Left cardiac atrium (tissue), 4 donors: ENCODE results near the gene UHRF2. TPM values are rescaled to one million over a fixed set of nuclear protein-coding genes. Genes with fewer than 3 reads are reported as not detected.

ENCODE experiments used
- ATAC-seq, 2 donors: fragments of 200-7000 bp; cut with Tn5 transposase; one replicate each; pipeline ENCODE4 v1.9.1; 2020; ENCODE audit warnings: mild to moderate bottlenecking in 2 of 2, moderate library complexity in 2 of 2
- DNase-seq: peaks from one replicate; pipeline ENCODE4 v3.0.0-alpha.2; 2020
- intact Hi-C, 2 donors: fragments of 100-400 bp; cut with DNase I; formaldehyde crosslinking; loops; one replicate each; pipeline versions ENCODE4 v1.14.1 to v1.15.1; 2022 to 2023
- total RNA-seq, 2 donors: library from RNA; stranded (reverse); fragmentation: NEBNext Ultra II Directional; extraction: Animal tissue kit (Norgen Biotek cat#: 25700); gene quantifications; one replicate each; pipeline ENCODE4 v1.2.1, GENCODE V29; 2021
- donor health status: DM: no; HTN: yes; CAD: no.
- donor health status: DM: no; HTN: yes; CAD: no; lungs with severe emphysema.
- donor health status: DM: yes; HTN: yes; CAD: no.
- donor health status: Dilated cardiomyopathy.

The UHRF2 gene
- total RNA-seq, 2 donors from 2014 or later: 18.0 to 18.1 TPM

GRCh38 chr9:6543204-6543603 lies 130.2 kb downstream of the UHRF2 start:
- DNase-seq (no peak), ATAC-seq (no peak)
- intact Hi-C loops: no loop called here

DNA sequence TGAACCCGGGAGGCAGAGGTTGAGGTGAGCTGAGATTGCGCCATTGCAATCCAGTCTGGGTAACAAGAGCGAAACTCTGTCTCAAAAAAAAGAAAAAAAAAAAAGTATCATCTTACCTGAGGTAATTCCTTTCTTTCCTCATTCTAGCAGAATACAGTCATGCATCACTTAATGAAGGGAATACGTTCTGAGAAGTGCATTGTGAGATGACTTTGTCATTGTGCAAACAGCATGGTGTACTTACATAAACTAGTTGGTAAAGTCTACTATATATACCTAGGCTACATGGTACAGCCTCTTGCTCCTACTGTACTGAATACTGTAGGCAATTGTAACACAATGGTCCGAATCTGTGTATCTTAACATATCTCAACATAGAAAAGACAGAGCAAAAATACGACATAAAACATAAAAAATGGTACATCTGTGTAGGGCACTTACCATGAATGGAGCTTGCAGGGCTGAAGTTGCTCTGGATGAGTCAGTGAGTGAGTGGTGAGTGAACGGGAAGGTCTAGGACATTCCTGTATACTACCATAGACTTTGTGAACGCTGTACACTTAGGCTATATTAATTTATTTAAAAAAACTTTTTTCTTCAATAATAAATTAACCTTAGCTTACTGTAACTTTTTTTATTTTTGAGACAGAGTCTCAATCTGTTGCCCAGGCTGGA lies 132.2 kb downstream of the UHRF2 start:
- intact Hi-C loops: no loop called here
- ATAC-seq: no peak
- DNase-seq: no peak

DNA sequence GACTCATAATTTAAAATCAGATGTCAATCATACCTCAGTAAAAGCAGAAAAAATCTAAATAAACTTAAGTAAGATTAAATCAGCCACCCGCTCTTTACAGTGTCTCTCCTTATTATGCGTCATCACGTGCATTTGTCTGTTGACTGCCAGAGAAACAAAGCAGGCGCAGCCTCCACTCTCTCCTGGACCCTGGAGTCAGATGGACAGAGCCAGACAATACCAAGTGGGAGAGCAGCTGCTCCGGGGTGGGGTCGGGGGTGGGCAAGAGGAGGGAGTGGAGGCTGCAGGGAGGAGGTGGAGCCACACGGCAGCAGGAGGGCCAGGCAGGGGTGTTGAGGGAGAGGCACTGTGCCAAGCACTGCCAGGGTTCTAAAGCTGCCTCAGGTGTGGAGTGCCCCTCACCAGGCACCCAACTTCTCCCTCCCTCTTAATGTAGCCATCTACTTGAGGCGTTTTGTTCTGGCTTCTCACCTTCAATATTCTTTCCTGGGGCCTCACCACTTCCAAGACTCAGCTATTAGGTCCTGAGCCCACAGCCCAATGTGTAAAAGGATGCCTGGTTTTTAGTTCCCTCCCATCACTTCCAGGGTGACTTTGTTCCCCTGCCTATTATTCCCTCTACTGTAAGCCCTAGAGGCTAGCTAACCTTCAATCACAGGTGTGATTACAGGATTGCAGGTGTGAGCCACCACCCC lies 136.3 kb downstream of the UHRF2 start:
- intact Hi-C loops: no loop called here
- DNase-seq (no peak), ATAC-seq (no peak)

DNA sequence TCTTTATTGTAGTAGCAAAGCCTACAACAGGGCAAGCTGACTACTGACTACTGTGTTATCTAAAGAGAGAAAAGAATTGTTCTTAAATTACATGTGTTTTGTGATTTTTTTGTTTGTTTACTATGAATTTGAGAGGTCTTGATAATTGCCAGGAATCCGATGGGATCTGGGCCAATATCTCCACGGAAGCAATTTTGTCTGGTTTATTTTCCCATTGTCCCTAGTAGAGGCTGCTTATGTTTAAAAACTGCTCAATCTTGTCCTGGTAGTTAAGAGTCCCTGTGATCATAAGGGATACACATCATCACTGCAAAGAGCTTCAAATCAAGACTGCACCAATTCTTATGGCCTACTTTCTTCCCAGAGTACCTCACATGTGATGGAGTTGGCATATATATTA lies 138.1 kb downstream of the UHRF2 start:
- no peak for ATAC-seq
- intact Hi-C loops: no loop called here
- no peak for DNase-seq

DNA sequence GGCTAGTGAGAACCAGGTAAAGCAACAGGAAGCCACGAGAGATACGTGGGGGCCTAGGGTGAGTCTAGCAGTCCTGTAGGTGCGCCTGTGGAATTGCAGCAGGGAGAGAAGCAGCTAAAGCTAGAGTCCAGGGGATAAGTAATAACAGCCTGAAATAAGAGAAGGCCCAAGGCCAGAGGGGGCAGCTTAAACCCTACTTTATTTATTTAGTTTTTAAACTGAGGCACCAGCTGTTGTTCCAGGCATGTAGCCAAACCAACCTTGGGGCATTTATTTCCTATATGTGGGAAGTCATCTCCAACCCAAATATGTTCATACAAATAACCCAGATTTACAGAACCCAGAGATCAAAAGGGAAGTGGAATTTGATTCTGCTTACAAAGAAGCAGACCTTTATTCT lies 139.0 kb downstream of the UHRF2 start:
- ATAC-seq: no peak
- intact Hi-C loops: no loop called here
- no peak for DNase-seq

DNA sequence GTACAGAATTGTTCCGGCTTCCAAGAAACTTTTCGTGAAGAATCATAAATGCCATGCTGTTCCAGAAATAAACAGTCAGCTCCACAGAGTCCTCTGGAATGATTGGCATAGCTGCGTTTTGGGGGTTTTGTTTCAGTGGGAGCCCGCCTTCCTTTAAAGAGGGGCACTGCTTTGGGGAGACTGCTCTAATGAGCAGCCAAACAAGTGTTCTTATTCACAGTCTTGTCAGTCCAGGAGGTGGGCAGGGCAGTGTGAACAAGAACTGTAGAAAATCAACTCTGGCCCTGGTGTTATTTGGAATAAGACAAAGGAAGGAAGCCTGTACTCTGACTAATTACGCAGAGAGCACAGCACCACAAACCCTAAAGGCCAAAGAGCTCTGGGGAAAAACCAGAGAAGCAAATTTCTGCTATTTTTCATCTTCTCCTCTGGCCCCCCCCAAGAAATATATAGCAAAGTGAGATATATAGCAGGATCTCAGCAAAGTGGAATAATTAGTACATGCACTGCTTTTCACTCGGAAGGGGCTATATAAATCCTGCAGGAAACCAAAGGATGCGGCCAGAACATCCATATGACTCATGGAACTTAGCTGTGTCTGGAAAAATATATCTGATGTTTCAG lies 139.6 kb downstream of the UHRF2 start:
- DNase-seq (peak; percentile 36), ATAC-seq (peak in 1 of 2 donors; percentile 40)
- intact Hi-C loops: no loop called here

GRCh38 chr9:6553866-6554265 lies 140.9 kb downstream of the UHRF2 start:
- intact Hi-C loops: no loop called here
- no peak for ATAC-seq
- no peak for DNase-seq

Other genes with a start within 250 kb of the UHRF2 start
- 10 to 100 TPM; 44.3 to 50.1 TPM for gene IL33, start 197.4 kb upstream of the UHRF2 start, total RNA-seq
- gene TPD52L3, start 84.8 kb upstream of the UHRF2 start, total RNA-seq: not detected
- gene GLDC, start 232.5 kb downstream of the UHRF2 start, total RNA-seq: under 1 TPM; 0.21 to 0.24 TPM